Measurements from ENCODE around the gene ITPRIP.
A peak's percentile ranks its signal among the peaks of the same experiment; 100 is the strongest.

The ITPRIP gene

GRCh38 chr10:104324931-104325330 is 13.3 kb downstream of the ITPRIP start:
- DNase-seq = no peak

GRCh38 chr10:104324221-104324686 is 14.0 kb downstream of the ITPRIP start:
- peak in 1 of 2 donors; percentile 67 for DNase-seq

- DNase-seq = no peak
These were observed 14.5 kb downstream of the ITPRIP start for GRCh38 chr10:104323760-104324201.

- DNase-seq = no peak
These were observed 15.2 kb downstream of the ITPRIP start for GRCh38 chr10:104323085-104323484.

- DNase-seq = peak; percentile 37 to 50
These were observed 15.9 kb downstream of the ITPRIP start for GRCh38 chr10:104322416-104322782.

GRCh38 chr10:104321725-104322415 is 16.4 kb downstream of the ITPRIP start:
- no peak for DNase-seq

- no peak for DNase-seq
These were observed 17.0 kb downstream of the ITPRIP start for GRCh38 chr10:104321226-104321625.

GRCh38 chr10:104318810-104319741 is 19.2 kb downstream of the ITPRIP start:
- DNase-seq = no peak

GRCh38 chr10:104318326-104318725 is 19.9 kb downstream of the ITPRIP start:
- no peak for DNase-seq

GRCh38 chr10:104317726-104318299 is 20.5 kb downstream of the ITPRIP start:
- no peak for DNase-seq

- DNase-seq = no peak
These were observed 21.0 kb downstream of the ITPRIP start for GRCh38 chr10:104317269-104317710.

- no peak for DNase-seq
These were observed 21.8 kb downstream of the ITPRIP start for GRCh38 chr10:104316321-104317099.

- DNase-seq = no peak
These were observed 22.8 kb downstream of the ITPRIP start for GRCh38 chr10:104315486-104315921.

GRCh38 chr10:104314591-104315485 is 23.4 kb downstream of the ITPRIP start:
- DNase-seq = no peak

- DNase-seq = no peak
These were observed 27.0 kb downstream of the ITPRIP start for GRCh38 chr10:104311184-104311720.

GRCh38 chr10:104309980-104310978 is 28.0 kb downstream of the ITPRIP start:
- DNase-seq = no peak

- DNase-seq = peak in 1 of 2 donors; percentile 47
These were observed 29.8 kb downstream of the ITPRIP start for GRCh38 chr10:104308439-104308903.

- DNase-seq = no peak
These were observed 30.5 kb downstream of the ITPRIP start for GRCh38 chr10:104307576-104308438.

- no peak for DNase-seq
These were observed 31.4 kb downstream of the ITPRIP start for GRCh38 chr10:104306897-104307296.
